ENCODE results near the gene CENPT. TPM values are rescaled to one million over a fixed set of nuclear protein-coding genes. Genes with fewer than 3 reads are reported as not detected.

CENPT gene, protein sequence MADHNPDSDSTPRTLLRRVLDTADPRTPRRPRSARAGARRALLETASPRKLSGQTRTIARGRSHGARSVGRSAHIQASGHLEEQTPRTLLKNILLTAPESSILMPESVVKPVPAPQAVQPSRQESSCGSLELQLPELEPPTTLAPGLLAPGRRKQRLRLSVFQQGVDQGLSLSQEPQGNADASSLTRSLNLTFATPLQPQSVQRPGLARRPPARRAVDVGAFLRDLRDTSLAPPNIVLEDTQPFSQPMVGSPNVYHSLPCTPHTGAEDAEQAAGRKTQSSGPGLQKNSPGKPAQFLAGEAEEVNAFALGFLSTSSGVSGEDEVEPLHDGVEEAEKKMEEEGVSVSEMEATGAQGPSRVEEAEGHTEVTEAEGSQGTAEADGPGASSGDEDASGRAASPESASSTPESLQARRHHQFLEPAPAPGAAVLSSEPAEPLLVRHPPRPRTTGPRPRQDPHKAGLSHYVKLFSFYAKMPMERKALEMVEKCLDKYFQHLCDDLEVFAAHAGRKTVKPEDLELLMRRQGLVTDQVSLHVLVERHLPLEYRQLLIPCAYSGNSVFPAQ
- 10 to 100 TPM; 49.3 to 50.7 TPM for total RNA-seq

DNA sequence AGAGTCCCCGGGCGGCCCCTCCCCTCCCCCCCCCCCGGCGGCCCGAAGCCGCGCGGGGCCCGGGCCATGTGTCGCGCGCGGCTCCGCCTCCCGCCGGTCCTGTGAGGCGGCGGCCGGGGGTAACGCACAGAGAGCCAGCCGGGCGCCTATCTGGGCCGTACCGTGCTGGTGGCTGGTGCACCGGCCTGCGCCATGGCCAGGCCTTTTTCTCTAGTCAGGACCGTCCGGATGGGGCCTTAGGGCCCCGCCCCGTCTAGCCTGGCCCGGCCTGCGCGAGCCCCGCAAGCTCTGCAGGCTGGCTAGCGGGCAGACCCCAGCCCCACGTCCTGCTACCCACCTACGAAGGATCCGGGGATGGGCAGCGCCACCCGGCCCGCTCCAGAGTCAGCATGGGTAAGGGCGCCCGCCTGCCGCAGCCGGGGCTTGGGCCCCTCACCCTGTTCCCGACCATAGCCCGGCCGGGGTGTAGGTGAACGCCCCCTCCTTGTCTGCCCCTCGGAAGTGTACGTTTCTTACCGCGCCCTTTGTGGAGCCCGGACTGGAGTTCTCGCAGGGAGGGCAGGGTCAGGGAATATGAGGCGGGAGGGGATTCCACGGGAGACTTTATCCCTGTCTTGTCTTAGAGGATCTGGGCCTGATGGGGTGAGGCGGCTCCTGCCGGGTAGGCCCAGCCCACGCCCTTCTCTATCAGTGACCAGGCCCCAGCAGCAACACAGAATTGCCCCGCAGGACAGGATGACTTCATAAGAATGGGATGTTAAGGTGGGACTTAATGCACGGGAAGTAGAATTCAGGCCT, at the start of gene CENPT:
TSS of gene CENPT (minus strand) at position 630 of the 798 bp plus-strand sequence. CDS start 13,834 bp downstream, outside the sequence.
- POLR2A ChIA-PET, result interaction anchor here (1.6 to 1.8 kb wide), 2 partner anchors 14 to 89 kb away, joined by 6 to 8 read pairs; partner anchors contain the start of gene PSMB10
- CTCF ChIA-PET, result interaction anchor here (0.9 to 2.8 kb wide), 5 partner anchors 14 to 119 kb away, joined by 3 to 8 read pairs (median 4); partner anchors contain the start of genes RANBP10 and TSNAXIP1

DNA sequence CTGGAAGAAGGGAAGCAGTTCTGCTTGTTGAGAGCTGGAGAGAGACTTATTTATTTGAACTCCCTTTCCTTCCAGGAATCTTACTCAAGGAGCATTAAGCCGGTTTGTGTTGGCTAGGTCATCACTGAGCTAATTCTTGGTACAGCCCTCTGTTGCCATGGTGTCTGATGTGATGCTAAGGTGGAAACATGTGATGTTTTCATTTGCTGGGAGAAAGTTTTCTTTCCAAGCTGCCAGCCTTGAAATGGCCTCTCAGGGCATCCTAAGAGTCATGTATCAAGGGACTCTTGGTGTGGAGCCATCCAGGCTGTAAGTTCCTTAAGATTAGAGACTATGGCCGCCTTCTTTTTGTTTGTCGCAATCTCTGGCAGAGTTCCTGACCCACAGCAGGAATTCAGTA, 49.7 kb upstream of the CENPT start:
- ChIA-PET POLR2A (no interaction called here), CTCF (interaction anchor here (0.6 to 2.1 kb wide), 6 partner anchors 10 to 126 kb away, joined by 3 to 8 read pairs (median 4); no protein-coding TSS in a partner anchor)

DNA sequence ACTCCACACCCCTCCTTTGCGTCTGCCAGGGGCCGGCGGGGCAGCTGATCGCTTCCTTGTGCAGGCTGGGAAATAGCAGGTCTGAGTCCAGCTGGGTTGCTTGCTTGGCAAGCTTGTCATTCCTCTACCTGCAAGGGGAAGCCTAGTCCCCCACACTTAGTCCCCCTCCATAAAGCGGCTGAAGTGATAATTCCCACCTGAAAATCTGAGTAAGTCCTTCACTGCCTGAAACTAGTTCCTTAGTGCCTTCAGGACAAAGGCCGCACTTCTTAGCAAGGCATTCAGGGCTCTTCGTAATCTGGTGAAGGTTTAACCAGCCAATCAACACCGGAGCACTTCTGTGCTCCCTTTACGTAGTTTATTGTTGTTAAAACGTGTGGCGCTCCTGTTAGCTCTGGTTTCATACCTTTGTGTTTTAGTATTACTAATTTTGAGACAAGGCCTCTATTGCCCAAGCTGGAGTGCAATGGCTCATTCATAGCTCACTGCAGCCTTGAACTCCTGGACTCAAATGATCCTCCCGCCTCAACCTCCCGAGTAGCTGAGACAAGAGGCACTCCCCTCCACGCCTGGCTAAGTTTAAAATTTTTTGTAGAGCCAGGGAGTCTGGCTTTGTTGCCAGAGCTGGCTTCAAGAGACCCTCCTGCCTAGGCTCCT, 46.4 kb upstream of the CENPT start:
- POLR2A ChIA-PET, result no interaction called here
- CTCF ChIA-PET, result interaction anchor here (0.6 to 4.1 kb wide), 2 partner anchors 10 to 78 kb away, joined by 3 to 20 read pairs; partner anchors contain the start of gene NRN1L

DNA sequence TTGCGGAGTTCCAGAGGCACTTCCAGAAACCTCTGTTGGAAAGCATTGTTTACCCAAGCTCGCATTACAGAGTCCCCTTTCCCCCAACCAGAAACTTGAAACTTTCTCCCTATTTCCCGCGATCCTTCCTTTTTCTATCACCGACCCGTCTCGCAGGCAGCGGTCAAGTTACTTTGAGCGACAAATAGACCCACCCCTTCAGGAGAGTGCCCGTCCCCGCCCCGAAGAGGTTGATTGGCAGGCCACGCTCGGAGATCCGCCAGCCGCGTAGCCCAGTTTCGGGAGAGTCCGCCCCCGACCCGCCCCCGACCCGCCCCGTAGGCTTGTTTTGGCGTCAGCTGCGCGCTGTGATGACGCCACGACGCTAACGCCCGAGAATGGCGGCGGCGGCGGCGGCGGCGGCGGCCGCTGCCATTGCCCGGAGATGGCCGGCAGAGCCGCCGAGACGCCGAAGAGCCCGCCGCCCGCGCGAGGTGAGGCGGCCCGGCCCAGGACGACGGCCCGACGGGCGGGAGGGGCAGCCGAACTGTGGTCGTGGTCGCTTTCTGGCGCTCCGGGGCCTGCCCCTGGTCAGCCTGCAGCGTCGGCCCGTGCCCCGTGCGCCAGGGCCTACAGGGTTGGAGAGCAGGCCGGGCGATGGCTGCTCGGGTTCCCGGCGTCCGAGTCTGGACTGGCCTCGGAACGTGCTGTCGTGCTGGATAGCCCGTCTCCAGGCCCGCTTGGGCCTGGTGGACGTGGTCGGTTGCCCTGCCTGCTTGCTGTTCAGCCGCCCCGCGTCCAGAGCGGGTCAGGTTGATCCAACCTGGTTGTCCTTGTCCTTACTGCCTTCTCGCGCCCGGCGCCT, 45.6 kb upstream of the CENPT start, which contains the start of gene PSKH1:
TSS of gene PSKH1 (plus strand) at position 356 of the 844 bp plus-strand sequence. CDS start 15,496 bp downstream, outside the sequence.
- POLR2A ChIA-PET, result no interaction called here
- CTCF ChIA-PET, result interaction anchor here (0.7 to 4.1 kb wide), 8 partner anchors 9 to 372 kb away, joined by 3 to 20 read pairs (median 3); partner anchors contain the start of genes NRN1L and PSMB10

DNA sequence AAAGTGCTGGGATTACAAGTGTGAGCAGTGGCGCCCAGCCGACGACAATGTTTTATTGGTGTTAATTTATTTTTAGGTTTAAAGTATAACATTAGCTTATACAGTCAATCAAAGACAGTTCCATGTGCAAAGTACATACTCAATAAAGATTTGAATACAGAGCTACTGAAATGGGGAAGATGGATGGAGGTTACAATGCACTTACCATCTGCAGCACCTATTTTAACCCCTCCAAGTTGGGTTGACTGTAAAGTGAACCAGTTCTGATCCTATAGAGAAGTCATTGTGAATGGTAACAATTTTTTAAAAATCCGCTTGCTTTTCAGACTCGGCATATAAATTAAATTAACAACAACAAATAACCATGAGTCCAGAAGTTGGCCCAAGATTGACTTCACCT, 44.9 kb upstream of the CENPT start:
- ChIA-PET POLR2A (no interaction called here), CTCF (interaction anchor here (0.7 to 4.1 kb wide), 8 partner anchors 9 to 371 kb away, joined by 3 to 20 read pairs (median 3); partner anchors contain the start of genes NRN1L and PSMB10)

DNA sequence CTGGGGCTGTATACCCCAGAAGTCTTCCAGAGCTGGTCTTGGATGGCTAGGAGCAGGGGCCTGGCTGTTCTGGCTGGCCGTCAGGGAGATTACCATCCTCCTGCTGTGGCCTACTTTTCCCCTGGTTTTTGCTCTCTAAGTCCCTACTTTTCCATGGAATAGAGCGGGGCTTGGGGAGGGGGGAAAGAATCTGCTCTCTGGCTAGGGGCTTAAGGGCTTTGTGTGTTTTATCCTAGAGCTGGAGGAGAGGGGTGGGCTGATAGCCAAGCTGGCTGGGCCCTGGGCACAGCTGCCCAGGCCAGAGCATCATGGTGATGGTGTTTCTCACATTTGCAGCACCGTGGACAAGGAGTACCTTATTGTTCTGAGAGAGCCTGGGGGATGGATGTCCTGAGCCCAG, 40.8 kb upstream of the CENPT start:
- ChIA-PET CTCF (interaction anchor here (1.2 to 1.3 kb wide), 2 partner anchors 40 to 46 kb away, joined by 3 to 4 read pairs; no protein-coding TSS in a partner anchor), POLR2A (no interaction called here)

DNA sequence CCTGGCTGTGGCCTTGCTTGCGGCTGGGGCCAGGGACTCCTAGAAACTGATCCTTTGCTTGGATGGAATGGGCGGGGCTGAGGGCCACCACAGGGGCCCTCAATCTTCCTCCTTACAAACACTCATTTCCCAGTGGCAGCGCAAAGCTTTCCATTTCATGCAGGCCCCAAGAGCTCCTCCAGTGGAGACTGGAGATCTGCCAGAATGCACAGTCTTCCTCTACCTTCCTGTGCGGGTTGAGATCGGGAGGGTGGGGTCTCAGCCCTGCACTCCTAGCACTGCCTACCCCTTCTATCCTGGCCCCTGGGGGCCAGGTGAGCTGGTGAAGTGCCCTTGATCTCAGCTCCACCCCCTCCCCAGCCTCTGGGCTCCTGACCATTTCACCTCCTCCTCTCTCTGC, 38.9 kb upstream of the CENPT start:
- POLR2A ChIA-PET, result interaction anchor here (0.6 to 1.3 kb wide), 2 partner anchors 49 to 179 kb away, joined by 5 to 7 read pairs; no protein-coding TSS in a partner anchor
- CTCF ChIA-PET, result interaction anchor here (0.6 to 5.2 kb wide), 5 partner anchors 11 to 70 kb away, joined by 3 to 45 read pairs (median 4); partner anchors contain the start of gene CTRL

DNA sequence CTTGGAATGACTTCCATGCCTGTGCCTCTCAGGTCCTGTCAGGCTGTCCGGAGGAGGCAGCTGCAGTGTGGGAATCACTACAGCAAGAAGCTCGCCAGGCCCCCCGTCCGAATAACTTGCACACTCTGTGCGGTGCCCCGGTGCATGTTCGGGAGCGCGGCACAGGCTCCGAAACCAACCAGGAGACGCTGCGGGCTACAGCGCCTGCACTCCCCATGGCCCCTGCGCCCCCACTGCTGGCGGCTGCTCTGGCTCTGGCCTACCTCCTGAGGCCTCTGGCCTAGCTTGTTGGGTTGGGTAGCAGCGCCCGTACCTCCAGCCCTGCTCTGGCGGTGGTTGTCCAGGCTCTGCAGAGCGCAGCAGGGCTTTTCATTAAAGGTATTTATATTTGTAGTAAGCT, 38.5 kb upstream of the CENPT start:
- ChIA-PET CTCF (interaction anchor here (1.0 to 5.2 kb wide), 5 partner anchors 11 to 47 kb away, joined by 3 to 45 read pairs (median 4); partner anchors contain the start of gene CTRL), POLR2A (interaction anchor here (0.6 to 1.3 kb wide), 2 partner anchors 50 to 179 kb away, joined by 5 to 7 read pairs; no protein-coding TSS in a partner anchor)

DNA sequence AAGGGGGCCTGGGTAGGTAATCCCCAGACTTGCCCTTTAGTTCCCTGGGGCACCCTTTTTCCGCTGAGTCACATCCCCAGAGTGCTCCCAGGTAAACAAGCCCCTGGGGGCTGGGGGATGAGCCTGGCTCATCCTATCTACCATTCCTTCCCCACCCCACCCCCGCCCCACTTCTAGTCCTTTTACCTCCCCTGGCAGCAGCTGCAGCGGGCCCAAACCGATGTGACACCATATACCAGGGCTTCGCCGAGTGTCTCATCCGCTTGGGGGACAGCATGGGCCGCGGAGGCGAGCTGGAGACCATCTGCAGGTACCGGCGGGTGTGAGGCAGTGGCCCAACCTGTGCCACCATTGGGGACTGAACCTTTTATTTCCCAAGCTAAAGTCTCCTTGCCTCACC, 38.1 kb upstream of the CENPT start:
- POLR2A ChIA-PET, result interaction anchor here (1.3 kb wide), 1 partner anchor 50 kb away, joined by 5 read pairs; no protein-coding TSS in a partner anchor
- CTCF ChIA-PET, result interaction anchor here (1.0 to 5.2 kb wide), 4 partner anchors 23 to 48 kb away, joined by 3 to 45 read pairs (median 6); partner anchors contain the start of gene CTRL

DNA sequence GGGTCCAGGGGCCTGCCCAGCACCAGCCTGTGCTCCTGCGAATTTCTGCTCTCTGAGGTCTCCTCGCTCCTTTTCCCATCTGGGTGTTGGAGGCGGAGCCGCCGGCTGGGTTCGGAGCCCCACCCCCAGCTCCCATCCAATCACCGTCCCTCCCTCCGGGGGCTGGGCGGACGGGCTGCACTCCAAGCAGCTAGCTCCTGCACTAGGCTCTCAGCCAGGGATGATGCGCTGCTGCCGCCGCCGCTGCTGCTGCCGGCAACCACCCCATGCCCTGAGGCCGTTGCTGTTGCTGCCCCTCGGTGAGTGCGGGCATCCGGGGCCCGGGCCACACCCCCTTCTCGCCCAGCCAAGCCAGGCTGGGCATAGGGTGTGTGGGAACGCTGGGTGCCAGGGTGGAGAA, 37.2 kb upstream of the CENPT start, which contains the start of gene NRN1L:
TSS of gene NRN1L (plus strand) at position 202 of the 400 bp plus-strand sequence. CDS start at position 221, 19 bp downstream.
- POLR2A ChIA-PET, result no interaction called here

DNA sequence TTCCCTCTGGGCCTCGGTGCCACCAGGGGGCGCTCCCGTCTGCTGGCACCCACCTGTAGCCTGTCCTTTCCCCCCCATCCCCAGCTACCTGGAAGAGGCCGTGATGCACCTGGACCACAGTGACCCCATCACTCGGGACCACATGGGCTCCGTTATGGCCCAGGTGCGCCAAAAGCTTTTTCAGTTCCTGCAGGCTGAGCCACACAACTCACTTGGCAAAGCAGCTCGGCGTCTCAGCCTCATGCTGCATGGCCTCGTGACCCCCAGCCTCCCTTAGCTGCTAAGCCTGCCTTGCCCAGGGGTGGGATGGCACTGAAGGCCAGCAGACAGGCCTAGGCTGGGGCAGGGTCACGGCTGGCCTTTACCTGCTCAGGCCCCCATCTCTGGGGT, 36.4 kb upstream of the CENPT start:
- CTCF ChIA-PET, result interaction anchor here (0.6 to 5.2 kb wide), 35 partner anchors 9 to 232 kb away, joined by 3 to 45 read pairs (median 4); partner anchors contain the start of genes CTRL, EDC4, LCAT and NFATC3
- POLR2A ChIA-PET, result interaction anchor here (0.5 kb wide), 2 partner anchors 55 to 148 kb away, joined by 3 read pairs; no protein-coding TSS in a partner anchor

More for the DNA sequence above, 37.2 kb upstream of the CENPT start, which contains the start of gene NRN1L:
- CTCF ChIA-PET, result interaction anchor here (0.8 to 5.2 kb wide), 16 partner anchors 9 to 216 kb away, joined by 3 to 45 read pairs (median 6); partner anchors contain the start of genes CTRL, NFATC3, PSKH1 and PSMB10

DNA sequence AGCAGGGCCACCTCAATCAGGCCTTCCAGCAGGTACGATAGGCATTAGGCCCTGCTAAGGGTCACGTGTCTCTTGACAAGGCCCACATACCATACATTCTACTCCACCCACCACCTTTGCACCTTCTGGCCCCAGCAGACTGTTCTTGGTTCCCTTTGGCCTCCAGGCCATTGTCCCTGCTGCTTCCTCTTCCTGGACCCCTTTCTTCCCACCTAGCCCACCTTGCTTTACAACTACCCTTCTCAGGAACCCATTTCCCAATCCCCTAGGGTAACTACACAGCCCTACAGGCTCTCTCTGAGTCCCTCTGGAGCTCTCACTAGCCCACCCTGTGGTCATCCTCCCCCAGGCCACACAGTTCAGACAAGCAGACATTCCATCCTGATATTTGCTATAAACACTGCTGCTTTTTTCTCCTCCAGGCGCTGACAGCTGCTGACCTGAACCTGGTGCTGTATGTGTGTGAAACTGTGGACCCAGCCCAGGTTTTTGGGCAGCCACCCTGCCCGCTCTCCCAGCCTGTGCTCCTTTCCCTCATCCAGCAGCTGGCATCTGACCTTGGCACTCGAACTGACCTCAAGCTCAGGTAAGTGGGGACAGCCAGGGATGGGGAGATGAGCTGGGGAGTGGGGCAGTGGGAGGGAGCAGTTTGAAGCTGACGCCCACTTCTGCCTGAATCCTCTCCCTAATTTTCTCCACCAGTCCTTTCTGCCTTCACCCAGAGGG, 35.8 kb upstream of the CENPT start:
- ChIA-PET CTCF (interaction anchor here (0.6 to 5.2 kb wide), 32 partner anchors 9 to 231 kb away, joined by 3 to 45 read pairs (median 4); partner anchors contain the start of genes CENPT, CTRL, EDC4 and LCAT), POLR2A (no interaction called here)

DNA sequence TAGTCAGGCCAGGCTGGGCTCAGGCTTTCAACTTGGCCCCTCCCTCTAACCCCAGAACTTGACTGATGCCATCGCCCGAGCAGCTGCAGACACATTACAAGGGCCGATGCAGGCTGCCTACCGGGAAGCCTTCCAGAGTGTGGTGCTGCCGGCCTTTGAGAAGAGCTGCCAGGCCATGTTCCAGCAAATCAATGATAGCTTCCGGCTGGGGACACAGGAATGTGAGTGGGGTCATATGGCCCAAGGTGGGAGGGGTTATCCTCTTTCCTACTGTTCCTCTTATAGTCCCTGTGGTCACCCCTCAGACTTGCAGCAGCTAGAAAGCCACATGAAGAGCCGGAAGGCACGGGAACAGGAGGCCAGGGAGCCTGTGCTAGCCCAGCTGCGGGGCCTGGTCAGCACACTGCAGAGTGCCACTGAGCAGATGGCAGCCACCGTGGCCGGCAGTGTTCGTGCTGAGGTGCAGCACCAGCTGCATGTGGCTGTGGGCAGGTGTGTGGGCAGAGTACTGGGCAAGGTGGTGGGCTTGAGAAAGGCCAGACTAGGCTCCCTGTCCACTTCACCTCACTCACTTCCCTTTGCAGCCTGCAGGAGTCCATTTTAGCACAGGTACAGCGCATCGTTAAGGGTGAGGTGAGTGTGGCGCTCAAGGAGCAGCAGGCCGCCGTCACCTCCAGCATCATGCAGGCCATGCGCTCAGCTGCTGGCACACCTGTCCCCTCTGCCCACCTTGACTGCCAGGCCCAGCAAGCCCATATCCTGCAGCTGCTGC, 35.1 kb upstream of the CENPT start:
- ChIA-PET POLR2A (no interaction called here), CTCF (interaction anchor here (0.8 to 5.2 kb wide), 13 partner anchors 11 to 183 kb away, joined by 3 to 45 read pairs (median 7); partner anchors contain the start of genes CENPT, CTRL, NUTF2 and PSKH1)

DNA sequence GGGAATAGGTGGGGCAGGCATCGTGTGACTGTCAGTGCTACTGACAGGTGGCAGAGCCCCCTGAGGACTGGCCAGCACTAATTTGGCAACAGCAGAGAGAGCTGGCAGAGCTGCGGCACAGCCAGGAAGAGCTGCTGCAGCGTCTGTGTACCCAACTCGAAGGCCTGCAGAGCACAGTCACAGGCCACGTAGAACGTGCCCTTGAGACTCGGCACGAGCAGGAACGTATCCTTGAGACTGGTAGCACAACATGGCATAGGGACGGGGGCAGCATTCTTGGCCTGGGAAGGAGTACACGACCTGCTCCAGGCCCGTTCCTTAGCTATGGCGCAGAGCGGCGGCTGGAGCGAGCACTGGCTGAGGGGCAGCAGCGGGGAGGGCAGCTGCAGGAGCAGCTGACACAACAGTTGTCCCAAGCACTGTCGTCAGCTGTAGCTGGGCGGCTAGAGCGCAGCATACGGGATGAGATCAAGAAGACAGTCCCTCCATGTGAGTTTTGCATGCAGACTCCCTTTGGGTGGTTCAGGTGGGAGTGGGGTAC, 34.2 kb upstream of the CENPT start:
- ChIA-PET POLR2A (interaction anchor here (0.6 kb wide), 1 partner anchor 358 kb away, joined by 3 read pairs; no protein-coding TSS in a partner anchor), CTCF (interaction anchor here (0.8 to 5.2 kb wide), 3 partner anchors 11 to 51 kb away, joined by 3 to 45 read pairs (median 3); partner anchors contain the start of gene CTRL)

DNA sequence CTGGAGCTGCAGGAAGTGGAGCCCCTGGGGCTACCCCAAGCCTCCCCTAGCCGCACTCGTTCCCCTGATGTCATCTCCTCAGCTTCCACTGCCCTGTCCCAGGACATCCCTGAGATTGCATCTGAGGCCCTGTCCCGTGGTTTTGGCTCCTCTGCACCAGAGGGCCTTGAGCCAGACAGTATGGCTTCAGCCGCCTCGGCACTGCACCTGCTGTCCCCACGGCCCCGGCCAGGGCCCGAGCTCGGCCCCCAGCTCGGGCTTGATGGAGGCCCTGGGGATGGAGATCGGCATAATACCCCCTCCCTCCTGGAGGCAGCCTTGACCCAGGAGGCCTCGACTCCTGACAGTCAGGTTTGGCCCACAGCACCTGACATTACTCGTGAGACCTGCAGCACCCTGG, 33.1 kb upstream of the CENPT start:
- POLR2A ChIA-PET, result no interaction called here
- CTCF ChIA-PET, result interaction anchor here (0.6 to 1.3 kb wide), 3 partner anchors 12 to 1851 kb away, joined by 3 to 4 read pairs (median 3); no protein-coding TSS in a partner anchor

All from activated CD8-positive, alpha-beta memory T cell treated with anti-CD3 and anti-CD28 coated beads for 36 hours (primary cell).